Ramos (cell line): ENCODE measurements around the gene LRRC43.
"Not testable (repeated sequence)": the region's sequence is repeated elsewhere in the genome, so short reads cannot be mapped to it uniquely, and the experiment has no call there.

Source experiments
- in situ Hi-C: fragments of 300-500 bp; cut with MboI; formaldehyde crosslinking; loops from one replicate; pipeline ENCODE4 v1.14.3; 2022; ENCODE audit warnings: low sequenced_read_pairs; ENCODE audit not compliant: unreplicated experiment

LRRC43 gene

DNA sequence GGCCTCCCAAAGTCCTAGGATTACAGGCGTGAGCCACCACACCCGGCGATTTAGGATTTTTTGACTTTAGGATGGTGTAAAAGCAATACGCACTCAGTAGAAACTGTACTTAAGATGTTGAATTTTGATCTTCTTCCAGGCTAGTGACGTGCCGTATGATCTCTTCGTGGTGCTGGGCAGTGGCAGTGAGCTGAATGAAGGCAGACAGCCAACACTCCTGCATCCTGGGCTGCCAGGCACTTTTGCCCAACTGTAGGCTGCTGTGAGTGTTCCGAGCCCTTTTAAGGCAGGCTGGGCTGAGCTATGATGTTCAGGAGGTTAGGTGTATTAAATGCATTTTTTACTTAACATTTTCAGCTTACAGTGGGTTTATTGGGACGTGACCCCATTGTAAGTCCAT, 30.2 kb upstream of the LRRC43 start:
- in situ Hi-C loops = no loop called here

DNA sequence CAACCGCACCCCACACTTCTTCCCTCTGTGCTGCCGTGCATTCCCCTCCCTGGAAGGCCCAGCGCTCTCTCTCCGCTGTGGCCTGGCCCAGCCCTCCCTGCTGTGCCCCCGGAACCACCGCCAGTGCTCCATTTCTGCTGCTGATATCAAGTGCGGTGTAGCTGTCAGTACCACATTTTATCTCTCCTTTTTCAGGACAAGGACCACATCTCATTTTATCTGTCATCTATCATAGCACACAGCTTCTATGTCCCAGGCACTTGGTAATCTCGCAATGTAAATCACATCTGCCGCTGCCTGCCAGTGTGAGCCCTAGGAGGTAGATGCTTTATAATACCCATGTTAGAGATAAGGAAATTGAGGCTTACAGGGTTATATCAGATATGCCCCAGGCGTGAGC, 27.2 kb upstream of the LRRC43 start:
- in situ Hi-C loops = no loop called here

GRCh38 chr12:122158700-122159285, 24.1 kb upstream of the LRRC43 start:
- in situ Hi-C loops = no loop called here

GRCh38 chr12:122159882-122160281, 23.0 kb upstream of the LRRC43 start:
- in situ Hi-C loops = no loop called here

DNA sequence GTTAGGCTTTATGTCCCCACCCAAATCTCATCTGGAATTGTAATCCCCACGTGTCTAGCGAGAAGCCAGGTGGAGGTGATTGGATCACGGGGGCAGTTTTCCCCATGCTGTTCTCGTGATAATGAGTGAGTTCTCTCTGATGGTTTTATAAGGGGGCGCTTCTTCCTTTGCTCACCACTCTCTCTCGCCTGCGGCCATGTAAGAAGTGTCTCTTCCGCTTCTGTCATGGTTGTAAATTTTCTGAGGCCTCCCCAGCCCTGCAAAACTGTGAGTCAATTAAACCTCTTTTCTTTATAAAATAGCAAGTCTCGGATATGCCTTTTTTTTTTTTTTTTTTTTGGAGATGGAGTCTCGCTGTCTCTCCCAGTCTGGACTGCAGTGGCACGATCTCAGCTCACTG, 22.2 kb upstream of the LRRC43 start:
- in situ Hi-C loops = no loop called here

DNA sequence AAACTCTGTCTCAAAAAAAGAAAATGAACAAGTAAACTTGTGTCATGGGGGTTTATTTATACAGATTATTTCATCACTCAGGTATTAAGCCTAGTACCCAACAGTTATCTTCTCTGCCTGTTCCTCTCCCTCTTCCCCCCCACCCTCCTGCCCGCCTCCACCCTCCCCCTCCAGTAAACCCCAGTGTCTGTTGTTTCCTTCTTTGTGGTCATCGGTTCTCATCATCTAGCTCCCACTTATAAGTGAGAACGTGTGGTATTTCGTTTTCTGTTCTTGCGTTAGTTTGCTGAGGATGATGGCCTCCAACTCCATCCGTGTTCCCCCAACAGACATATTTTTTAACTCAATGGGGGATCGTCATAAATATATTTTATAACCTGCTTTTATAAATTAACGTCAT, 21.2 kb upstream of the LRRC43 start:
- in situ Hi-C loops = no loop called here

- in situ Hi-C loops = no loop called here
Measured at GRCh38 chr12:122162976-122163375, 19.9 kb upstream of the LRRC43 start.

DNA sequence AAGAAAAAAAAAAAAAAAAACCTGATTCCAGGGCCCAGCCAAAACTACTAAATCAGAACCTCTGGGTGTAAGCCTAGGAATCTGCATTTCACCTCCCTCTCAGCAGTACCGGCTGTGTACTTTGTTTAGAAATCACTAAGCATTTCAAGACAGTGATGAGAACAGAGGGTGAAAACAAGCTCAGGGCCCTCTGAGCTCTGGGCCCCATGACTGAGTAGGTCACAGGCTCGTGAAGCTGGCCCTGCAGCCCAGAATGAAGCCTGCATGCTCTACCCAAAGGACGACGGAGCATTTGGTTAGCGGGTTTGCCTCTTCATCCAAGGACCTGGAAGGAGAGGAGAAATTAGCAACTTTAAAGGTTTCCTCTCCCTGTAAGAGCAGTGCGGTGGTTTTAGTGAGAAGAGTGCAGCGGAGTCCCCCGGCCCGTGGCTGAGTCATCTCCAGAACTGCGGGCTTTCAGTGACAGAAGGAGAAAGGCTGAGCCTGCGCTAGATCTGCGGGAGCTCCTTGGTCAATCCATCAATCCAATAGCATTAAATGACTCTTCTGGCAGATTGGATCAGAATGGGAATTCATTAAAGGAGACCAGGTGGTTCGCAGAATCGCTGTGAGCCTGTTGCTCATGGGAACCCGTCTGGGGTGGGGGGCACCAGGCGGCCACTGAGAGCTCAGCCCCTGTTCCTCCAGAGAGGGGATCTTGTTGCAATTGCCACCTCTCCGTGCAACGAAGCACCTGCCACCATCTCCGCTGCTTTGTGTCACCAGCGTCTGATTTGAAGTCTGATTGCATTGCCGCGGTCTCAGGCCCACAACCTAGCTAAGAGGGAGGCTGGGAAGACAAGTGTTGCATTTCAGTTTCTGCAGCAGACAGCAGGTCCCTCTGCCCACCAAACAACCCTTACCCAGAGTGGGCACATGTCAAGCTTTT, 16.2 kb upstream of the LRRC43 start:
- in situ Hi-C loops = no loop called here

DNA sequence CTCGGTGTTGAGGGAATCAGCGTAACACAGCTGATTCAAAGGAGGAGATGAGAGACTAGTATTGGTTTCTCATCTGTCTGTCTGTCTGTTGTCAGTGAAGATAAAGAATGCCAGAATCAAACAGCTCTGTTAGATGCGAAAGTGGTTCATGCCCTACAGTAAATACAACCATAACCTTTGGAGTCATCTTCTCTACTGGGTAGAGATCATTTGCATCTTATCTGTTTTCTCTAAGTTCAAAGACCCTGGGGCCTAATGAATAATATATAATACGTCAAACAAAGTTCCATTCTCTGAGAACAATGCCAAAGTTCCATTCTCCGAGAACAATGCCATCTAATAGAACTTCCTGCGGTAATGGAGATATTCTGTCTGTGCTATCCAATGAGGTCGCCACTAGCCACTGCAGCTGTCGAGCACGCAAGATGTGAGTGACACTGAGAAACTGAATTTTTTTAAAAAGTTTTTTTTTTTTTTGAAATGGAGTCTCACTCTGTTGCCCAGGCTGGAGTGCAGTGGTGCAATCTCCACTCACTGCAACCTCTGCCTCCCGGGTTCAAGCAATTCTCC, 15.5 kb upstream of the LRRC43 start:
- in situ Hi-C loops = no loop called here

- in situ Hi-C loops = no loop called here
Measured at GRCh38 chr12:122168492-122168891, 14.4 kb upstream of the LRRC43 start.

DNA sequence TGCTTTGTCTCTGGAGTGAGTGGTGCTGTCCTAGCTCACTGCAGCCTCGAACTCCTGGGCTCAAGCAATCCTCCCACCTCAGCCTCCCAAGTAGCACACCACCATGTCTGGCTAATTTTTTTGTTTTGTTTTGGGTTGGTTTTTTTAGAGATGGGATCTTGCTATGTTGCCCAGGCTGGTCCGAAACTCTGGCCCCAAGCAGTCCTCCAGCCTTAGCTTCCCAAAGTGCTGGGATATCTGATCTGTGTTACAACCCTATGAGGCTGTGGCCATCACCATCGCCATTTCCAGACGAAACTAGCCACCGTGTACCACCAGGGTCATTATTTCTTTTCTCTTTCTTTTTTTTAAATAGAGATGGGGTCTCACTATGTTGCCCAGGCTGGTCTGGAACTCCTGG, 11.5 kb upstream of the LRRC43 start:
- in situ Hi-C loops = no loop called here

DNA sequence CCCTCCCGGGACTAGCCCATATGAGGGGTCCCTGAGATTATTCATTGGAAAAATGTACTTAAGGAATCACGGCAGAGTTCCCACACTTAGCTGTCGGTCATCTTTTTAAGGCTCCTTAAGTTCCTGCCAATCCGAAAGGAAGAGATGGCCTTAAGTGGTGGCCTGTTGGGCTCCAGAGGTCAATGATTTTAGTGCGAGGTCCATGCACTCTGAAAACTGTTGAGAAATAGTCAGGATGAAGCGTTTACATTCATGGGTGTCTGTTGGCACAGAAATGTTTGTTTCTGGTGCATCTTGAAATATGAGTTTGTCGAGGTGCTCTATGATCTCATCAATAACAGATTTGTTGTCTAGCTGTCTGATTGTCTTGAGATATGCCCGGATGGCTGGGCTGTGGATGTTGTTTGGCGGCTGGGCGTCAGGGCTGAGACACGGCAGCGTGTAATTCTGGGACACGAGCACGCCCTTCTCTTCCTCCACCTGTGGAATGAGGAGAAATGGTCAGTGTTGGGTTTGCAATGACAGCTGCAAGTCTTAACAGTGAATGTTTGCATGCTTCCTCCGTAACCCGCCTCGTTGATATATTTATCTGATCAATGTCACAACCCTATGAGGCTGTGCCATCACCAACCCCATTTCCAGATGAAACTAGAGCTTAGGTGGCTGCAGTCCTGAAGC, 10.5 kb upstream of the LRRC43 start:
- in situ Hi-C loops = no loop called here

GRCh38 chr12:122174155-122174845, 8.6 kb upstream of the LRRC43 start, which contains the start of gene IL31:
Gene IL31 (minus strand): TSS chr12:122174221. CDS start chr12:122174172, 49 bp downstream.
- in situ Hi-C loops = no loop called here

DNA sequence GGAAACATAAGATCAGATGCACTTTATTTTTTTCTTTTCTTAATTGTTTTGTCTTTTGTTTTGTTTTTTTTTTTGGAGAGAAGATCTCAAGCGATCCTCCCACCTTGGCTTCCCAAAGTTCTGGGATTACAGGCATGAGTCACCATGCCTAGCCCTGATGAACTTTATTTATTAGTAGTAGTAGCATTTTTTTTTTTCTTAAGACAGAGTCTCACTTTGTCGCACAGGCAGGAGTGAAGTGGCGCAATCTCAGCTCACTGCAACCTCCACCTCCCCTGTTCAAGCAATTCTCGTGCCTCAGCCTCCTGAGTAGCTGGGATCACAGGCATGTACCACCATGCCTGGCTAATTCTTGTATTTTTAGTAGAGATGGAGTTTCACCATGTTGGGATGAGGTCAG, 6.5 kb upstream of the LRRC43 start:
- in situ Hi-C loops = not testable (repeated sequence)

GRCh38 chr12:122183588-122183940, 641 bp downstream of the LRRC43 start:
- in situ Hi-C loops = no loop called here

DNA sequence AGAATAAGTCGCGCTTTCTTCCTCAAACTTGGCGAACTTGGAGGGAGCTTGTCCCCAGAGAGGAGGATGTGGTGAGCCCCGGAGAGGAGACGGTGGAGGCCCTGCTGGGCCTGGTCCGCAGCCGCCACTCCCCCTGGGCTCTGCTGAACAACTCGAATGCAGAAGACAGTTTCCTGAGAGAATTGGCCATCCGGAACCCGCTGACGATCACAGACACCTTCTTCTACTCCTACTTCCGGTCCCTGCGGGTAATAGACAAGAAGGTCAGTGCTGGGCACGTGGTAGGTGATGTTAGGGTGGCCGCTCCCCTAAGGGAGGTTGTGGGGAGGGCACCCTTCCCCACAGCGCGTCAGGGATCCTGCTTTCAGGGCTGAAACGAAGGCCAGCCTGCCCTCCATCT, 1.6 kb downstream of the LRRC43 start:
- in situ Hi-C loops = no loop called here

DNA sequence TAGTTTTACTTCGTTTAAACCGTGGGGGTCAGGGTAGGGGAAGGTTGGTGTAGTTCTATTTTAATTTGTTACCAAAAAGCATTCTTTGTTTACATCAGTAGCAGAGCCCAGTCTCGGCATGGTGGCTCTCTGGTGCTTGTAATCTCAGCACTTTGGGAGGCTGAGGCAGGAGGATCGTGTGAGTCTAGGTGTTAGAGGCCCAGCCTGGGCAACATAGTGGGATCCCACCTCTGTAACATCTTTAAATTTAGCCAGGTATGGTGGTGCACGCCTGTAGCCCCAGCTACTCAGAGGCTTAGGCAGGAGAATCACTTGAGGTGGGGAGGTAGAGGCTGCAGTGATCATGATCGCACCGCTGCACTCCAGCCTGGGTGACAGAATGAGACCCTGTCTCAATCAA, 2.2 kb downstream of the LRRC43 start:
- in situ Hi-C loops = no loop called here

DNA sequence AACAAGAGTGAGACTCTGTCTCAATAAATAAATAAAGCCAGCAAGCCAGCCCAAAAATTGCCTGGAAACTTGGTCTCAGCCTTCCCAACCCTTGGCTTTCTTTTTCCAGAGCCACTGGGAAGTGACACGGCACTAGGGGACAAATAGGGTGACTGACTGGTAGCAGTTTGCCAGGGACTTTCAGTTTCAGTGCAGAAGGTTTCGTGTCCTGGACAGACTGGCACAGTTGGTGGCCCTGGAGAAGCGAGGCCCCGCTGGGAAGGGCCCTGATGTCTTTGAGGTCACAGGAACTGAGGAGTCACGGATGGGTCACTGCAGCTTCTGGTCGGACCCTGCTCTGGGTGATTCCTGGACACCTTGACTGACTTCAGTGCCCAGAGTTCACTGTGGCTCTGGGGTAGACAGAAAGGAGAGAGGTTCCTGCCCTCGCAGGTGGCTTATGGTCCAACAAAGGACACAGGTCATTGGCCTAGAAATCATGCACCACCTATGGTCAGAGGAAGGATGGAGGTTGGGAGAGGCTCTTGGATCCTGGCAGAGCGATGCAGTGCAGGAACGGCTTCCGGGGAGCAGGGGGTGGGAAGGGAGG, 2.7 kb downstream of the LRRC43 start:
- in situ Hi-C loops = no loop called here

- in situ Hi-C loops = no loop called here
Measured at GRCh38 chr12:122187466-122187865, 4.5 kb downstream of the LRRC43 start.
